Caco-2 (cell line): ENCODE results near the gene EVA1B. TPM values are rescaled to one million over a fixed set of nuclear protein-coding genes. Genes with fewer than 3 reads are reported as not detected.

ENCODE experiments used
- BruUV-seq: library from RNA; stranded (reverse); fragments of 400-500 nt; replicated peaks from 2 replicates; lab custom pipeline; 2021; lab: Mats Ljungman, UMichigan
- CTCF ChIA-PET: fragments of 300-600 bp; sonication (Branson Sonifier 250); formaldehyde crosslinking; loops from one replicate; lab custom pipeline; 2022; ENCODE audit warnings: antibody characterized with exemption; lab: Charles Lee
- POLR2A ChIA-PET: fragments of 300-600 bp; sonication (Branson Sonifier 250); formaldehyde crosslinking; loops from one replicate; lab custom pipeline; 2022; ENCODE audit warnings: antibody characterized with exemption; lab: Charles Lee
- DNase-seq, 2 experiments: peaks; one replicate each; pipeline versions ENCODE4 v3.0.0 to v3.0.0-alpha.2; 2020 to 2022
- H3K27me3 ChIP-seq: replicated peaks from 2 replicates; pipeline ENCODE4 v1.6.0; 2011; ENCODE audit warnings: low read length; ENCODE audit not compliant: control insufficient read depth, insufficient read depth
- H3K36me3 ChIP-seq: 2 replicates; pipeline ENCODE4 v1.5.1; 2011; ENCODE audit warnings: low read length; ENCODE audit not compliant: control insufficient read depth, insufficient read depth
- H3K4me1 ChIP-seq: fragments of 250-450 bp; sonication (Bioruptor Pico); 2 replicates; pipeline ENCODE4 v1.5.1; 2020; ENCODE audit warnings: mild to moderate bottlenecking
- H3K4me3 ChIP-seq: 2 replicates; pipeline ENCODE4 v1.5.1; 2011; ENCODE audit warnings: low read depth, mild to moderate bottlenecking, control low read depth, low read length
- H3K9me3 ChIP-seq: fragments of 250-450 bp; sonication (Bioruptor Pico); 2 replicates; pipeline ENCODE4 v1.5.1; 2020; ENCODE audit warnings: mild to moderate bottlenecking, moderate library complexity
- H3K27ac Mint-ChIP-seq: one replicate; pipeline ENCODE4 v1.8.0; 2022; ENCODE audit warnings: mixed read lengths; ENCODE audit not compliant: unreplicated experiment
- H3K27me3 Mint-ChIP-seq: one replicate; pipeline ENCODE4 v1.8.0; 2022; ENCODE audit warnings: mixed read lengths; ENCODE audit not compliant: insufficient read depth, unreplicated experiment
- H3K36me3 Mint-ChIP-seq: one replicate; pipeline ENCODE4 v1.8.0; 2022; ENCODE audit warnings: mild to moderate bottlenecking, mixed read lengths; ENCODE audit not compliant: insufficient read depth, unreplicated experiment
- H3K4me1 Mint-ChIP-seq: one replicate; pipeline ENCODE4 v1.8.0; 2022; ENCODE audit warnings: low read depth, mixed read lengths; ENCODE audit not compliant: unreplicated experiment
- H3K4me3 Mint-ChIP-seq: one replicate; pipeline ENCODE4 v1.8.0; 2022; ENCODE audit warnings: mild to moderate bottlenecking, moderate library complexity, mixed read lengths; ENCODE audit not compliant: unreplicated experiment
- H3K9me3 Mint-ChIP-seq: one replicate; pipeline ENCODE4 v1.8.0; 2022; ENCODE audit warnings: mixed read lengths; ENCODE audit not compliant: unreplicated experiment
- intact Hi-C: fragments of 100-400 bp; cut with micrococcal nuclease; formaldehyde crosslinking; loops from one replicate; pipeline ENCODE4 v1.10.0; 2022; ENCODE audit not compliant: unreplicated experiment
- total RNA-seq: library from RNA; stranded (reverse); gene quantifications from 2 replicates; pipeline ENCODE4 v1.2.3, GENCODE V29; 2022
- TF ChIP-seq, protein P1 (sequence below), 2 experiments: fragments of 200-600 bp in 1 of 2; IDR thresholded peaks; 1 replicate in 1 of 2; 2 replicates in 1 of 2; pipeline versions ENCODE4 v1.5.1 to v1.8.0; 2011 to 2022; ENCODE audit warnings: antibody characterized with exemption in 1 of 2, control low read depth in 1 of 2, inconsistent platforms in 1 of 2, low read depth in 1 of 2, low read length in 1 of 2, mild to moderate bottlenecking in 1 of 2, moderate library complexity in 1 of 2; ENCODE audit not compliant: insufficient read depth in 1 of 2, severe bottlenecking in 1 of 2, unreplicated experiment in 1 of 2

EVA1B gene
- total RNA-seq, 1 experiment from 2014 or later: 4.1 TPM

DNA sequence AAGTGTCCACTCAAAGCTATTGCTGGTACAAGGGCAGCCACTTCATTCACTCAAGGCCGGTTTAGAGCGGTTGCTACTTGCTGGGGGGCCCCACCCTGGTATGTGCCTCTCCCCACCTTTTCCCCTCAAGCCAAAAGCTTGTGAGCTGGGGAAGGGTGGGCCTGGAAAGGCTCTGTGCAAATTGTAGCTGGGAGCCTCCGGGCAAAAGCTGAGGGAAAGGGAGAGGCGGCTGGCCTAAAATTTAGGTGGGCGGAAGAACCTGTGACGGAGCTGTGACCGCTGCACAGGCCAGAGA is 17.6 kb downstream of the EVA1B start:
- DNase-seq: no peak
- Histone ChIP-seq H3K9me3 (no peaks in the 10 kb centered on the region), H3K4me3 (peak overlapping the region; percentile 53; the same call in 1 of the 2 replicates), H3K27me3 (no peaks in the 10 kb centered on the region), H3K36me3 (peaks cover 1% of the 10 kb centered on the region), H3K4me1 (peaks cover 10% of the 10 kb centered on the region)
- BruUV-seq: no TSS peak
- ChIA-PET CTCF (interaction anchor here (0.6 kb wide), 1 partner anchor 74 kb away, joined by 9 read pairs; no protein-coding TSS in a partner anchor), POLR2A (interaction anchor here (0.6 to 1.8 kb wide), 4 partner anchors 14 to 82 kb away, joined by 3 to 9 read pairs (median 3); partner anchors contain the start of gene EVA1B)
- TF ChIP-seq, protein P1, sequence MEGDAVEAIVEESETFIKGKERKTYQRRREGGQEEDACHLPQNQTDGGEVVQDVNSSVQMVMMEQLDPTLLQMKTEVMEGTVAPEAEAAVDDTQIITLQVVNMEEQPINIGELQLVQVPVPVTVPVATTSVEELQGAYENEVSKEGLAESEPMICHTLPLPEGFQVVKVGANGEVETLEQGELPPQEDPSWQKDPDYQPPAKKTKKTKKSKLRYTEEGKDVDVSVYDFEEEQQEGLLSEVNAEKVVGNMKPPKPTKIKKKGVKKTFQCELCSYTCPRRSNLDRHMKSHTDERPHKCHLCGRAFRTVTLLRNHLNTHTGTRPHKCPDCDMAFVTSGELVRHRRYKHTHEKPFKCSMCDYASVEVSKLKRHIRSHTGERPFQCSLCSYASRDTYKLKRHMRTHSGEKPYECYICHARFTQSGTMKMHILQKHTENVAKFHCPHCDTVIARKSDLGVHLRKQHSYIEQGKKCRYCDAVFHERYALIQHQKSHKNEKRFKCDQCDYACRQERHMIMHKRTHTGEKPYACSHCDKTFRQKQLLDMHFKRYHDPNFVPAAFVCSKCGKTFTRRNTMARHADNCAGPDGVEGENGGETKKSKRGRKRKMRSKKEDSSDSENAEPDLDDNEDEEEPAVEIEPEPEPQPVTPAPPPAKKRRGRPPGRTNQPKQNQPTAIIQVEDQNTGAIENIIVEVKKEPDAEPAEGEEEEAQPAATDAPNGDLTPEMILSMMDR (IDR thresholded peaks at IDR 0.05; ENCODE audit: insufficient read depth in 1 of 2, low read depth in 1 of 2, low read length in 1 of 2, severe bottlenecking in 1 of 2, unreplicated experiment in 1 of 2): no peak
- Mint-ChIP-seq H3K36me3 (peaks cover 79% of the 10 kb centered on the region), H3K27me3 (no peaks in the 10 kb centered on the region), H3K4me3 (peak overlapping the region; percentile 82), H3K9me3 (no peaks in the 10 kb centered on the region), H3K4me1 (no peaks in the 10 kb centered on the region), H3K27ac (peak overlapping the region; percentile 46)
- intact Hi-C loops: loop anchor here (1.0 kb wide), 1 partner anchor 115 kb away; no protein-coding TSS in a partner anchor

DNA sequence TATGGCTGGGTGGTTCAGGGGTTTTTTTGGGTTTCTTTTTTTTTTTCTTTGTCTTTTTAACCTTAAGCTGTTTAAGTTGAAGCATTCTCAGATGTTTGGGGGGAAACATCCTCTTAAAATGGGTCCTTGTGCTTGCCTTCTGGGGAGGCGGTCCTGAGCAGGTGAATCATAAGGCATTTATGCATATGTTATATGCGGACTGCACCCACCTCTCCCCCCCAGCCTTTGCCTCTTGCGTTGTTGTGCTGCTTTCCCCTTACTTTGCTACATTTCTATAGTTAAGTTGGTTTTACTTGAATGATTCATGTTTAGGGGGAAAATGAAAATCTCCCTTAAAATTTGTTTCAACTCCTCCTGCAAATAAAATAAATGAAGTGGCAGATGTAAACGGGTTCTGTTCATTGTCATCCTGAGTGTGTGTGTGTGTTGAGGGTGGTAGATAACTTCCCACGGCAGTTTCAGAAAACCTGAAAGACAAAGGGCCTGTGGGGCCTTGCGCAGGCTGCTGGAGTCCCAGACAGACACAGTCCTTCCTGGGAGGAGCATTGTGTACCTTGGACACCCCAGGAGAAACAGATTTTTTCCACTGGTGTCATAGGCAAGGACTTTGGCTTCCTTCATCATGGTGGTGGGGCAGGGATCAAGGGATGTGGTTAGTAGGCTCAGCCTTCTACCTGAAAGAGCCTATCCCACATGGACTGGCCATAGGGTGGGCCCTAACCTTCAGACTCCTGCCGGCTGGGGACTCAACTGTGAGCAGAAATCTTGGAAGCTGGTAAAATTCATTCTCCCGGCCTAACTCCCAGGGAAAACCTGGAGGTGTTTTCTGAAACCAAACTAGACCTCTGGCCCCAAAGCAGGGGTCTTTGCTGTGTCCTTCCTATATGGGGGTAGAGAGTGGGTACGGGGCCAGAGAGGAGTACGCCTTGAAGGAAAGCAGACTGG is 18.2 kb downstream of the EVA1B start:
- no TSS peak for BruUV-seq
- Histone ChIP-seq H3K4me1 (peaks cover 10% of the 10 kb centered on the region), H3K36me3 (peaks cover 1% of the 10 kb centered on the region), H3K9me3 (no peaks in the 10 kb centered on the region), H3K27me3 (no peaks in the 10 kb centered on the region), H3K4me3 (no peak overlapping the region)
- H3K4me1 Mint-ChIP-seq: peaks cover under 1% of the 10 kb centered on the region
- CTCF ChIA-PET: no interaction called here
- H3K27me3 Mint-ChIP-seq: no peaks in the 10 kb centered on the region
- DNase-seq: no peak
- POLR2A ChIA-PET: interaction anchor here (1.8 kb wide), 1 partner anchor 19 kb away, joined by 9 read pairs; the partner anchor contains the start of gene EVA1B
- peak overlapping the region; percentile 46 for H3K27ac Mint-ChIP-seq
- peaks cover 85% of the 10 kb centered on the region for H3K36me3 Mint-ChIP-seq
- intact Hi-C loops: no loop called here
- peak overlapping the region; percentile 82 for H3K4me3 Mint-ChIP-seq
- TF ChIP-seq, protein P1 (IDR thresholded peaks at IDR 0.05; ENCODE audit: insufficient read depth in 1 of 2, low read depth in 1 of 2, low read length in 1 of 2, severe bottlenecking in 1 of 2, unreplicated experiment in 1 of 2): no peak
- no peaks in the 10 kb centered on the region for H3K9me3 Mint-ChIP-seq

DNA sequence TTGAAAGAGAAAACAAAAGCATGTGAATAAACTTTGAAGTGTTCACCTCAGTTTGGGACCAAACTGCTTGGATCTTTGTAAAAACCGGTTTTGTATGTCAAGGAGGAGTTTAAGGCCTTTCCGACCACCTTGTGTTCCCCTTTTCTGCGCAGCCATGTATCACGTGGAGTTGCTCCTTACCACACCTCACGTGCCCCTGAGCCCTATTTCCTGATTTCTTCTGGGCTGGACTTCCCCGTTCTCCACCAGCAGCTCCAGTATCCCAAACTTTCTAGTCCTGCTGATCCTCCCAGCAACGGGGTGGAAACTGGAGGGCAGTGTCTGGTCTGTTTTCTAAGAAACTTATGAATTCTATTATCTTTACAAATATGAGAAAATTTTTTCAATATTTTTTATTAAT is 18.9 kb downstream of the EVA1B start:
- peaks cover 90% of the 10 kb centered on the region for H3K36me3 Mint-ChIP-seq
- peaks cover 10% of the 10 kb centered on the region for H3K4me1 ChIP-seq

More for the DNA sequence above, 18.9 kb downstream of the EVA1B start:
- Histone ChIP-seq H3K27me3 (no peaks in the 10 kb centered on the region), H3K4me3 (no peak overlapping the region), H3K9me3 (no peaks in the 10 kb centered on the region), H3K36me3 (peaks cover 1% of the 10 kb centered on the region)
- intact Hi-C loops: no loop called here
- Mint-ChIP-seq H3K4me3 (no peak overlapping the region), H3K9me3 (no peaks in the 10 kb centered on the region), H3K27ac (no peak overlapping the region), H3K4me1 (peaks cover 7% of the 10 kb centered on the region), H3K27me3 (no peaks in the 10 kb centered on the region)
- TF ChIP-seq, protein P1 (IDR thresholded peaks at IDR 0.05; ENCODE audit: insufficient read depth in 1 of 2, low read depth in 1 of 2, low read length in 1 of 2, severe bottlenecking in 1 of 2, unreplicated experiment in 1 of 2): no peak
- BruUV-seq: TSS peak; percentile 32
- CTCF ChIA-PET: no interaction called here
- POLR2A ChIA-PET: no interaction called here
- no peak for DNase-seq
